Ectodermal cell (in vitro differentiated cells): Measurements from ENCODE around the gene TMEM212.

ENCODE experiments used
- H3K27ac ChIP-seq: 2 replicates; pipeline ENCODE4 v1.7.0; 2013; ENCODE audit warnings: mild to moderate bottlenecking, low read depth, low read length; ENCODE audit not compliant: insufficient read depth, poor library complexity, severe bottlenecking
- H3K27me3 ChIP-seq: 2 replicates; pipeline ENCODE4 v1.7.0; 2013; ENCODE audit warnings: mild to moderate bottlenecking, low read length; ENCODE audit not compliant: insufficient read depth, control insufficient read depth, poor library complexity, severe bottlenecking
- H3K36me3 ChIP-seq: one replicate; pipeline ENCODE4 v1.7.0; 2013; ENCODE audit warnings: low read length; ENCODE audit not compliant: control insufficient read depth, insufficient read depth
- H3K4me1 ChIP-seq: one replicate; pipeline ENCODE4 v1.7.0; 2013; ENCODE audit warnings: low read length; ENCODE audit not compliant: control insufficient read depth, insufficient read depth
- H3K4me3 ChIP-seq: 2 replicates; pipeline ENCODE4 v1.7.0; 2013; ENCODE audit warnings: low read depth, low read length, control low read depth; ENCODE audit not compliant: insufficient read depth
- H3K9me3 ChIP-seq: 2 replicates; pipeline ENCODE4 v1.7.0; 2013; ENCODE audit warnings: mild to moderate bottlenecking, low read length, moderate library complexity; ENCODE audit not compliant: control insufficient read depth
- WGBS, 2 experiments: methylation state at CpG; one replicate each; pipeline ENCODE4 v1.1.7; 2013; ENCODE audit warnings: missing lambda C conversion rate in 2 of 2; 5-methylcytosine and 5-hydroxymethylcytosine counted together

Gene TMEM212

GRCh38 chr3:171833789-171834460, 9.2 kb upstream of the TMEM212 start:
- Histone ChIP-seq H3K27ac (no peak overlapping the region), H3K4me3 (no peak overlapping the region), H3K27me3 (no peaks in the 10 kb centered on the region), H3K4me1 (peaks cover 7% of the 10 kb centered on the region), H3K9me3 (no peaks in the 10 kb centered on the region), H3K36me3 (no peaks in the 10 kb centered on the region)
- 93 to 100% methylated on average over 1 to 3 of the region's 3 CpGs for WGBS, 2 experiments

- H3K36me3 ChIP-seq = no peaks in the 10 kb centered on the region
- H3K4me3 ChIP-seq = no peak overlapping the region
- H3K27ac ChIP-seq = no peak overlapping the region
- 84 to 89% methylated on average over 5 of the region's 5 CpGs for WGBS, 2 experiments
- no peaks in the 10 kb centered on the region for H3K27me3 ChIP-seq
- H3K4me1 ChIP-seq = peaks cover 7% of the 10 kb centered on the region
- H3K9me3 ChIP-seq = no peaks in the 10 kb centered on the region
These were observed 8.7 kb upstream of the TMEM212 start for GRCh38 chr3:171834461-171834801.

- Histone ChIP-seq H3K36me3 (no peaks in the 10 kb centered on the region), H3K4me3 (no peak overlapping the region), H3K4me1 (peaks cover 7% of the 10 kb centered on the region), H3K27ac (no peak overlapping the region), H3K27me3 (no peaks in the 10 kb centered on the region), H3K9me3 (no peaks in the 10 kb centered on the region)
- WGBS, 2 experiments = 90 to 96% methylated on average over 5 of the region's 5 CpGs
These were observed 8.0 kb upstream of the TMEM212 start for GRCh38 chr3:171835116-171835515.

- H3K4me1 ChIP-seq = peaks cover 7% of the 10 kb centered on the region
- 89 to 92% methylated on average over 2 of the region's 2 CpGs for WGBS, 2 experiments
- no peaks in the 10 kb centered on the region for H3K9me3 ChIP-seq
- H3K4me3 ChIP-seq = no peak overlapping the region
- no peaks in the 10 kb centered on the region for H3K36me3 ChIP-seq
- H3K27me3 ChIP-seq = no peaks in the 10 kb centered on the region
- H3K27ac ChIP-seq = no peak overlapping the region
These were observed 7.5 kb upstream of the TMEM212 start for GRCh38 chr3:171835613-171836012.

- WGBS, 2 experiments = 92 to 97% methylated on average over 3 of the region's 3 CpGs
- Histone ChIP-seq H3K27me3 (no peaks in the 10 kb centered on the region), H3K36me3 (no peaks in the 10 kb centered on the region), H3K4me3 (no peak overlapping the region), H3K4me1 (peaks cover 7% of the 10 kb centered on the region), H3K27ac (no peak overlapping the region), H3K9me3 (no peaks in the 10 kb centered on the region)
These were observed 6.3 kb upstream of the TMEM212 start for GRCh38 chr3:171836855-171837254.

GRCh38 chr3:171837698-171838097, 5.5 kb upstream of the TMEM212 start:
- Histone ChIP-seq H3K9me3 (no peaks in the 10 kb centered on the region), H3K4me1 (peaks cover 7% of the 10 kb centered on the region), H3K36me3 (no peaks in the 10 kb centered on the region), H3K27me3 (no peaks in the 10 kb centered on the region), H3K4me3 (no peak overlapping the region), H3K27ac (no peak overlapping the region)

GRCh38 chr3:171838218-171838720, 4.9 kb upstream of the TMEM212 start:
- 38 to 49% methylated on average over 6 of the region's 6 CpGs for WGBS, 2 experiments
- H3K4me3 ChIP-seq = no peak overlapping the region

GRCh38 chr3:171839270-171839669, 3.9 kb upstream of the TMEM212 start:
- no peaks in the 10 kb centered on the region for H3K9me3 ChIP-seq
- H3K27me3 ChIP-seq = no peaks in the 10 kb centered on the region
- H3K27ac ChIP-seq = no peak overlapping the region
- no peaks in the 10 kb centered on the region for H3K36me3 ChIP-seq
- H3K4me3 ChIP-seq = no peak overlapping the region
- H3K4me1 ChIP-seq = peaks cover 7% of the 10 kb centered on the region
- WGBS, 2 experiments = 81 to 94% methylated on average over 2 of the region's 2 CpGs

More at GRCh38 chr3:171838218-171838720, 4.9 kb upstream of the TMEM212 start:
- no peaks in the 10 kb centered on the region for H3K36me3 ChIP-seq
- H3K9me3 ChIP-seq = no peaks in the 10 kb centered on the region
- H3K27me3 ChIP-seq = no peaks in the 10 kb centered on the region
- peak overlapping the region; percentile 33 for H3K27ac ChIP-seq
- peaks cover 7% of the 10 kb centered on the region for H3K4me1 ChIP-seq

- no peak overlapping the region for H3K27ac ChIP-seq
- no peaks in the 10 kb centered on the region for H3K9me3 ChIP-seq
- H3K4me3 ChIP-seq = no peak overlapping the region
- H3K36me3 ChIP-seq = no peaks in the 10 kb centered on the region
- WGBS, 2 experiments = 92 to 99% methylated on average over 2 of the region's 2 CpGs
- peaks cover 7% of the 10 kb centered on the region for H3K4me1 ChIP-seq
- H3K27me3 ChIP-seq = no peaks in the 10 kb centered on the region
These were observed 2.7 kb upstream of the TMEM212 start for GRCh38 chr3:171840445-171840810.

- no peak overlapping the region for H3K4me3 ChIP-seq
- no peaks in the 10 kb centered on the region for H3K36me3 ChIP-seq
- peaks cover 7% of the 10 kb centered on the region for H3K4me1 ChIP-seq
- 78 to 80% methylated on average over 5 to 6 of the region's 6 CpGs for WGBS, 2 experiments
- H3K9me3 ChIP-seq = no peaks in the 10 kb centered on the region
- H3K27ac ChIP-seq = no peak overlapping the region
- no peaks in the 10 kb centered on the region for H3K27me3 ChIP-seq
These were observed 2.1 kb upstream of the TMEM212 start for GRCh38 chr3:171840811-171841619.
